Measurements from ENCODE around the gene ZNF423. TPM values are rescaled to one million over a fixed set of nuclear protein-coding genes. Genes with fewer than 3 reads are reported as not detected.

ZNF423 gene
- total RNA-seq, 1 experiment from 2014 or later, result 11.1 TPM

DNA sequence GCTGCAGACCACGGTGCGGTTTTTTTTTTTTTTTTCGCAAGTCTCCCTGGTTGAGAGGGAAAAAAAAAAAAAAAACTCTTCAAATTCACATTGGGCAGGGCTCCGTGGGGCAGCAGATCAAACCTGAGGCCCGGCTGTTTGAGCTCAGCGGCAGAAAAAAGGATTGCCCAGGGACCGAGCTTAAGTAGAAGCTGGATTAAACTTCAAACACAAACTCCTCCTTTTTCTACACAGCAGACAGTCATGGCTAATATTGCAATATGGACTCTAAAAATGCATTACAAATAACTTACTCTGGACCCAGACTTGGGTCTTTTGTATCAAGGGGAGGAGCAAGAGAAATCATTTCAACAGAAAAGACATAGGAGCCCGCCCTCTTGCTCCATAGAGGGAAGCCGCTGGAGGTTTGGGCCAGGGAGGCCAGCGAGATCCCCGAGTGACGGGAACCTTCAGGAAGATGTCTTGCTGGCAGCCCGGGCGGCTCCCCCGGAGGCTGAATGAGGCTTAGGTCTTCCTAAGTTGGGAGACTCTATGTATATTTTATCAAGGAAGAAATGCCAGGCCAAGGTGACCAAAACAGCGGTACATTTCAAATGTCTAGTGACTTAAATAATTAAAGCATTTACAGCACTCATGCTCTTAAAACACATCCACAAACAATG lies 167.7 kb downstream of the ZNF423 start:
- no peak overlapping the region for H3K27ac ChIP-seq (ENCODE audit: low read depth, low read length, poor library complexity, severe bottlenecking)
- H3K36me3 ChIP-seq (ENCODE audit: insufficient read depth, low read length, poor library complexity, severe bottlenecking), result no peaks in the 10 kb centered on the region
- ChIA-PET CTCF (no interaction called here), POLR2A (ENCODE audit: low non-redundant PET) (no interaction called here)
- no peaks in the 10 kb centered on the region for H3K4me1 ChIP-seq (ENCODE audit: insufficient read depth, low read length, poor library complexity, severe bottlenecking)
- intact Hi-C loops (cut with micrococcal nuclease; ENCODE audit: unreplicated experiment), result no loop called here
- H3K4me3 ChIP-seq (ENCODE audit: low read depth, low read length, poor library complexity, severe bottlenecking), result no peak overlapping the region
- H3K9me3 ChIP-seq (ENCODE audit: low read depth, low read length, poor library complexity, severe bottlenecking), result no peaks in the 10 kb centered on the region
- no peak for DNase-seq (ENCODE audit: low spot score)
- H3K27me3 ChIP-seq (replicated peaks; ENCODE audit: insufficient read depth, low read depth, low read length, poor library complexity), result no peaks in the 10 kb centered on the region
- no TSS peak for BruUV-seq (replicated peaks)
- TF ChIP-seq EZH2 (IDR thresholded peaks at IDR 0.05; ENCODE audit: borderline replicate concordance, low read depth, low read length, poor library complexity, severe bottlenecking), result no peak
- TF ChIP-seq, protein P1, sequence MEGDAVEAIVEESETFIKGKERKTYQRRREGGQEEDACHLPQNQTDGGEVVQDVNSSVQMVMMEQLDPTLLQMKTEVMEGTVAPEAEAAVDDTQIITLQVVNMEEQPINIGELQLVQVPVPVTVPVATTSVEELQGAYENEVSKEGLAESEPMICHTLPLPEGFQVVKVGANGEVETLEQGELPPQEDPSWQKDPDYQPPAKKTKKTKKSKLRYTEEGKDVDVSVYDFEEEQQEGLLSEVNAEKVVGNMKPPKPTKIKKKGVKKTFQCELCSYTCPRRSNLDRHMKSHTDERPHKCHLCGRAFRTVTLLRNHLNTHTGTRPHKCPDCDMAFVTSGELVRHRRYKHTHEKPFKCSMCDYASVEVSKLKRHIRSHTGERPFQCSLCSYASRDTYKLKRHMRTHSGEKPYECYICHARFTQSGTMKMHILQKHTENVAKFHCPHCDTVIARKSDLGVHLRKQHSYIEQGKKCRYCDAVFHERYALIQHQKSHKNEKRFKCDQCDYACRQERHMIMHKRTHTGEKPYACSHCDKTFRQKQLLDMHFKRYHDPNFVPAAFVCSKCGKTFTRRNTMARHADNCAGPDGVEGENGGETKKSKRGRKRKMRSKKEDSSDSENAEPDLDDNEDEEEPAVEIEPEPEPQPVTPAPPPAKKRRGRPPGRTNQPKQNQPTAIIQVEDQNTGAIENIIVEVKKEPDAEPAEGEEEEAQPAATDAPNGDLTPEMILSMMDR (conservative IDR thresholded peaks at IDR 0.05; ENCODE audit: low read depth, low read length), result 0 out of 2 replicates have a peak, but pooled peaks have one; percentile 19

- Histone ChIP-seq H3K9me3 (ENCODE audit: low read depth, low read length, poor library complexity, severe bottlenecking) (no peaks in the 10 kb centered on the region), H3K27ac (ENCODE audit: low read depth, low read length, poor library complexity, severe bottlenecking) (no peak overlapping the region), H3K4me3 (ENCODE audit: low read depth, low read length, poor library complexity, severe bottlenecking) (no peak overlapping the region), H3K36me3 (ENCODE audit: insufficient read depth, low read length, poor library complexity, severe bottlenecking) (no peaks in the 10 kb centered on the region), H3K4me1 (ENCODE audit: insufficient read depth, low read length, poor library complexity, severe bottlenecking) (no peaks in the 10 kb centered on the region), H3K27me3 (replicated peaks; ENCODE audit: insufficient read depth, low read depth, low read length, poor library complexity) (no peaks in the 10 kb centered on the region)
- POLR2A ChIA-PET (ENCODE audit: low non-redundant PET), result no interaction called here
- CTCF ChIA-PET, result no interaction called here
- DNase-seq (ENCODE audit: low spot score), result no peak
- intact Hi-C loops (cut with micrococcal nuclease; ENCODE audit: unreplicated experiment), result no loop called here
- BruUV-seq (replicated peaks), result no TSS peak
- no peak for TF ChIP-seq EZH2 (IDR thresholded peaks at IDR 0.05; ENCODE audit: borderline replicate concordance, low read depth, low read length, poor library complexity, severe bottlenecking)
- TF ChIP-seq, protein P1 (conservative IDR thresholded peaks at IDR 0.05; ENCODE audit: low read depth, low read length), result no peak
These were observed 168.4 kb downstream of the ZNF423 start for GRCh38 chr16:49687476-49688002.

- ChIA-PET CTCF (no interaction called here), POLR2A (ENCODE audit: low non-redundant PET) (no interaction called here)
- Histone ChIP-seq H3K4me1 (ENCODE audit: insufficient read depth, low read length, poor library complexity, severe bottlenecking) (no peaks in the 10 kb centered on the region), H3K27ac (ENCODE audit: low read depth, low read length, poor library complexity, severe bottlenecking) (no peak overlapping the region), H3K27me3 (replicated peaks; ENCODE audit: insufficient read depth, low read depth, low read length, poor library complexity) (no peaks in the 10 kb centered on the region), H3K4me3 (ENCODE audit: low read depth, low read length, poor library complexity, severe bottlenecking) (no peak overlapping the region), H3K36me3 (ENCODE audit: insufficient read depth, low read length, poor library complexity, severe bottlenecking) (no peaks in the 10 kb centered on the region), H3K9me3 (ENCODE audit: low read depth, low read length, poor library complexity, severe bottlenecking) (no peaks in the 10 kb centered on the region)
- TF ChIP-seq, protein P1 (conservative IDR thresholded peaks at IDR 0.05; ENCODE audit: low read depth, low read length), result no peak
- TF ChIP-seq EZH2 (IDR thresholded peaks at IDR 0.05; ENCODE audit: borderline replicate concordance, low read depth, low read length, poor library complexity, severe bottlenecking), result no peak
- intact Hi-C loops (cut with micrococcal nuclease; ENCODE audit: unreplicated experiment), result no loop called here
- no peak for DNase-seq (ENCODE audit: low spot score)
- no TSS peak for BruUV-seq (replicated peaks)
These were observed 171.2 kb downstream of the ZNF423 start for GRCh38 chr16:49684696-49685095.
